Hepatic stellate cell (primary cell): ENCODE data around the gene SCRT2.

ENCODE experiments used
- DNase-seq: peaks from one replicate; pipeline ENCODE4 v3.0.0; 2011; ENCODE audit warnings: low spot score

Gene SCRT2

GRCh38 chr20:634148-634925 lies 41.3 kb downstream of the SCRT2 start:
- DNase-seq: no peak

DNA sequence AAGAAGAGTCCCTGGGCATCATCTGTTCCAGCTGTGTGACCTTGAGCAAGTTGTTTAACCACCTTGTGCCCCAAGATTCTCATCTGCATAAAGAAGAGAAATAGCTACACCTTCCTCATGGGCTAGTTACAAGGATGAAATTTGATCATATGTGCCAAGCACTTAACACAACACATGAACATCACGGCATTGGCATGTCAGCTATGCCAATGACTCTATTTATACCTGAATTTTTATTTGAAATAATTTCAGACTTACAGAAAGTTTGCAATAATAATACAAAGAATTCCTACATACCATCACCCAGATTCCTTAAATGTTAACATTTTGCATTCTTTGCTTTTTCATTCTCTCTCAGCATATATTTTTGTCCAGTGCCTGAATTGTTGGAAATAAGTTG lies 44.5 kb downstream of the SCRT2 start:
- no peak for DNase-seq

GRCh38 chr20:626579-626978 lies 49.0 kb downstream of the SCRT2 start:
- DNase-seq: no peak

- no peak for DNase-seq
These were observed 50.2 kb downstream of the SCRT2 start for GRCh38 chr20:625360-625932.

DNA sequence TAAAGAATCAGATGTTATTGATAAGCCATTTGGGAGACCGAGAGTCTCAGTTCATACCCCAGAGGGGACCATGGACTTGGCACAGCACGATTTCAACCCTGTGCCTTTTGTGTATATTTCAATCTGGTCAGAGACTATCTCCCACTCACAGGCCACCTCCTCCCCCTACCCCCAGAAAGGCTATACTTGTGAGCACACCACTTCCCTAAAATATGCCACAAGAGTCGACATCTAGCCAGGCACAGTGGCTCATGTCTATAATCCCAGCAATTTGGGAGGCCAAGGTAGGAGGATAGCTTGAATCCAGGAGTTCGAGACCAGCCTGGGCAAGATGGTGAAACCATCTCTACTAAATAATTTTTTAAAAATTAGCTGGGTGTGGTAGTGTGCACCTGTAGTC lies 51.9 kb downstream of the SCRT2 start:
- no peak for DNase-seq

DNA sequence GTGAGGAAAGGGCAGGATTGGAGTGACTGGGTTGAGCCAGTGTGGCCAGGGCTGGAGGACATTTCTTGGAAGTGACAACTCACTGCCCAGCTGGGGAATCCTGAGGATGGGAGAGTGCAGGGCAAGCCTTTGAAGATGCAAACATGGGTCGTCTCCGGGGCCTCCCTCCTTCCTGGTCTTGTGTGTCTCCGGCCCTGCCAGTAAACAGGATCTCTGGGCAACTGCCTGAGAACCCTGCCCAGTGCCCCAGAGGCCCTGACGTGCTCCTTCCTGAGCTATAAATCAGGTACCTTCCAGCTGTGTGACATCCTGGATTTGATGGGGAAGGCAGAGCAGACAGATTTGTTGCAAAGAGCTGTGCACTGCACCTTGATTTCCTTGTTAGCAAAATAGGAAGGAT lies 52.6 kb downstream of the SCRT2 start:
- DNase-seq: no peak

DNA sequence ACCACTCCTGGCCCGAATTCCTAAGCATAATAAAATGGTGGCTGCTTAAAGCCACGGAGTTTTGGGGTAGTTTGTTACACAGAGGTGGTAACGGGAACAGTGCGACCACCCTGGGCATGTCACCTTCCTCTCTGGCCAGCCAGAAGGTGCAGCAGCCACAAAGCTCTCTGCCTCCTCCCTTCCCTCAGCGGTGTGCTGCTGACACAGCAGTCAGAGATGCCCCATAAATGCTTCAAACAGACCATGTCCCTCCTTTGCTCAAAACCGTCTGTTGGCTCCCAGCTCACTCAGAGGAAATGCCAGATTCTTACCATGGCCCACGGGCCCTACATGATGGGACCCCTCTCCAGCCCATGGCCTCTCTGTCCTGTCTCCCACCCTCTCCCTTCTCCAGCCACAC lies 53.4 kb downstream of the SCRT2 start:
- DNase-seq: no peak

DNA sequence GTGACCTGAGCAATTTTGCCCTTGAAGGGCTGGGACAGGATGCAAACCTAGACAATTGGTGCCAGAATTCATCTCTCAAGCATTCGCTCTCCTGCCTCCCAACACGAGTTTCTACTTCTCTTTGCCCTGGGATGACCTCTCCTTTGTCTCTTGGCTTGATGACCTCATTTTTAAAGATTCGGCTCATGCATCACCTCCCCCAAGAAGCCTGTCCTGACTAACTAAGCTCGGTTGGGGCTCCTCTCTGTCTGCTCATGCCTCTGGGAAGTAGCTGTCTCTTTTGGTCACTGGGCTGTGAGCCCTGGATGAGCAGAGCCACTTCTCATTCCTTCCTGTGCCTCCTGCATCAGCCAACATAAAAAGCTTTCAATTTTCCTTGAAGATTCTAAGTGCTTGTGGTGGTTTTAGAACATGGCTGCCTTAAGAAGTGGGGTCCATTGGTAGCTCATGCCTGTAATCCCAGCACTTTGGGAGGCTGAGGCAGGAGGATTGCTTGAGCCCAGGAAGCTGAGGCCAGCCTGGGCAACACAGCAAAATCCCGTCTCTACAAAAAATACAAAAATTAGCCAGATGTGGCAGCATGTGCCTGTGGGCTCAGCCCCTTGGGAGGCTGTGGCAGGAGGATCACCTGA lies 54.4 kb downstream of the SCRT2 start:
- no peak for DNase-seq

GRCh38 chr20:620246-620645 lies 55.4 kb downstream of the SCRT2 start:
- DNase-seq: no peak

DNA sequence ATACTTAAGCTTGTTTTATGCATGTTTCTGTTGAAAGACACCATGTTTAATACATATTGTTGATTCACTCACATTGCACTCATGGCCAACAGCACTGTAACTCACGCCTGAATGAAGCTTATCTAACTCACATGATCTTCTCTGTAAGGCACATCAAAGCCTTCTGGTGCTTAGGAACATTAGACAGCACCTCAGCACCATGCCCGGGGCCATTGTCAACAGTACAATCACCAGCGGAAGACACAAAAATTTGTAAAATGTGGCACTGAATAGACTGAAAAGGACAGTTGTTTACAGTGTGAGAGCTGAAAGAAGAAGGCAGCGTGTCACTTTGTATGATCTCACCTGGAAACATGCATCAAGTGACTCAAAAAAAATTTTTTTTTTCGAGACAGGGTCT lies 56.6 kb downstream of the SCRT2 start:
- DNase-seq: no peak

DNA sequence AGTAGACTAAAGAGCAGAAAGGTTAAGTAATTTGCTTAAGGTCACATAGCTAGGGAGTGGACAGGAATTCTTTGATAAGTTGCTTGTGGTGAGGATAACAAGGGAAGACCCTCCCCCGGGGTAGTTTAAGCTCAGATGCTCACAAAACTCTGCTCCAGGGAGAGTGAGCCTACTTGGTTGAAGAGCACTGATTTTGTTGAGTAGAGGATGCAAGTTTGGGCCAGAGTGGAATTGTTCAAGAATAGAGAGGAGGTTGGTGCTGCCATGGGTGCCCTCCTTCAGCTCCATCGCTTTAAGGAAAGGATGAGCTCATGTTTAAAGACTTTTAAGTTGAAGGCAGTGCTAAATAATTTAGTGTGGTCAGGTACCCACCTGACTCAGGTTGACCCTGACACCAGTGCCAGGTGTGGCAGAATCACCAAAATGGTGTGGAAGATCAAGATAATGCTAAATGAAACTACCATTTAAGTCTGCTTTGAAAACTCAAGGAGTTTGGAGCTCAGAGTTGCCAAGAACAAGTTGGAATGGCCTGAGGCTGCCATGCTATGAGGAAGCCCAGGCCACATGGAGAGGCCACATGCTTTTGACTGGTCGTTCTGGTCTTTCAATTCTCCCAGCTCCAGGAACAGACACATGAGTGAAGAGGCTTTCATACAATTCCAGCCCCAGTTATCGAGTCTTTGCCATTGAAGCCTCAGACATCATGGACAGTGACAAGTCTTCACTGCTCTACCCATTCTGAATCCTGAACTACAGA lies 57.5 kb downstream of the SCRT2 start:
- DNase-seq: no peak

DNA sequence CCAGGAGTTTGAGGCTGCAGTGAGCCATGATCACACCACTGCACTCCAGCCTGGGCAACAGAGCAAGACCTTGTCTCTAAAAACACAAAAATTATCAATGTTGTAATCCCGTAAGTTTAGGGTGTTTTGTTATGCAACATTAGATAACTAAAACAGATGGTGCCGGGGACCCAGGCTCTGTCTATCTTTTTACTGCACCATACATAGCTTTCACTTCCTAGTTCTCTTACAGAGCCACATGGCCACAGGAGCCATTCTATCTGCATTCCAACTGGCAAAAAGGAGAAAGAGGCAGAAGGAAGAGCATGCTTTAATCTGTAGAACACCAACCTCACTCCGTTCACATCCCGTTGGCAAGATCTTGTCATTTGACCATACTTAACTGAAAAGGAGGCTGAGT lies 60.1 kb downstream of the SCRT2 start:
- no peak for DNase-seq

GRCh38 chr20:611843-612185 lies 63.8 kb downstream of the SCRT2 start:
- DNase-seq: no peak
